ENCODE data around the gene TOMM40.
"Not testable (repeated sequence)": the region's sequence is repeated elsewhere in the genome, so short reads cannot be mapped to it uniquely, and the experiment has no call there.

Gene TOMM40

GRCh38 chr19:44891016-44891882 lies at the start of gene TOMM40:
Gene TOMM40 (plus strand): TSS chr19:44891254. CDS start chr19:44891416, 162 bp downstream.
- no peak for DNase-seq

DNA sequence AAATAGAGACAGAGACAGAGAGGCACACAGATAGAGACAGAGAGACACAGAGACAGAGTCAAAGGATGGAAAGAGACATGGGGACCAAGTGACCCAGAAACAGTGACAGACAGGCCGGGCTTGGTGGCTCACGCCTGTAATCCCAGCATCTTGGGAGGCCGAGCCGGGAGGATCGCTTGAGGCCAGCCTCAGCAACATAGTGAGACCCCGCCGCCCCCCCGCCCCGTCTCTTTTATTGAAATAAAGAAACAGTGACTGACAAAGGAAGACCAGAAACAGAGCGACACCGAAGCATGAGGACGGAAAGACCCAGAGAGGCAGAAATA lies 45.8 kb upstream of the TOMM40 start:
- no peak for DNase-seq

GRCh38 chr19:44845612-44846454 lies 45.2 kb upstream of the TOMM40 start, which contains the start of gene NECTIN2:
Gene NECTIN2 (plus strand): TSS chr19:44846297. CDS start chr19:44846526, 229 bp downstream.
- peak; percentile 100 for DNase-seq

DNA sequence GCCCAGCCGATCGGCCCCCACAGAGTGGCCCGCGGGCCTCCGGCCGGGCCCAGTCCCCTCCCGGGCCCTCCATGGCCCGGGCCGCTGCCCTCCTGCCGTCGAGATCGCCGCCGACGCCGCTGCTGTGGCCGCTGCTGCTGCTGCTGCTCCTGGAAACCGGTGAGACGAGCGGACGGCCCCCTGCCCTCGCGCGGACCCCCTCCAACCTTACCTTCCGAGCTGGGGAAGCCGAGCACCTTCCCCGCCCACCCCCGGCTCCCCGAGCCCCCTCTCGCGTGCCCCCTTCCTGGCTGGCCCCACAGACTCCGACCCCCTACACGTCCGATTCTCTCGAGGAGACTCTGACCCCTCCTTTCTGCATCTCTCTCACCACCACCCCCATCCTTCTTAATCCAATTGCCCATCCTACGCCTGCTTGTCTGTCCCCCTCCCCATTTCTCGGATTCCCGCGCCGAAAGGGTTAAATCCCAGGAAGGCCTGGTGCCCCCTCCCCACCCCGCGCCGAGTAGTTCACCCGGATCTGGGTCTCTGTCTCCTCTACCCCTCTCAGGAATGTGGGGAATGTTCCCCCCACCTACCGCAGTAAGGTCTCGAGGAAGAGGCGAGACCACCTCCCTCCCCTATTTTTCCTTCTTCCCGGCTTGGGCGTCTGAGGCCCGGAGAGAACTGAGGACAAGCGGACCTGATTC lies 44.5 kb upstream of the TOMM40 start:
- peak; percentile 51 for DNase-seq

DNA sequence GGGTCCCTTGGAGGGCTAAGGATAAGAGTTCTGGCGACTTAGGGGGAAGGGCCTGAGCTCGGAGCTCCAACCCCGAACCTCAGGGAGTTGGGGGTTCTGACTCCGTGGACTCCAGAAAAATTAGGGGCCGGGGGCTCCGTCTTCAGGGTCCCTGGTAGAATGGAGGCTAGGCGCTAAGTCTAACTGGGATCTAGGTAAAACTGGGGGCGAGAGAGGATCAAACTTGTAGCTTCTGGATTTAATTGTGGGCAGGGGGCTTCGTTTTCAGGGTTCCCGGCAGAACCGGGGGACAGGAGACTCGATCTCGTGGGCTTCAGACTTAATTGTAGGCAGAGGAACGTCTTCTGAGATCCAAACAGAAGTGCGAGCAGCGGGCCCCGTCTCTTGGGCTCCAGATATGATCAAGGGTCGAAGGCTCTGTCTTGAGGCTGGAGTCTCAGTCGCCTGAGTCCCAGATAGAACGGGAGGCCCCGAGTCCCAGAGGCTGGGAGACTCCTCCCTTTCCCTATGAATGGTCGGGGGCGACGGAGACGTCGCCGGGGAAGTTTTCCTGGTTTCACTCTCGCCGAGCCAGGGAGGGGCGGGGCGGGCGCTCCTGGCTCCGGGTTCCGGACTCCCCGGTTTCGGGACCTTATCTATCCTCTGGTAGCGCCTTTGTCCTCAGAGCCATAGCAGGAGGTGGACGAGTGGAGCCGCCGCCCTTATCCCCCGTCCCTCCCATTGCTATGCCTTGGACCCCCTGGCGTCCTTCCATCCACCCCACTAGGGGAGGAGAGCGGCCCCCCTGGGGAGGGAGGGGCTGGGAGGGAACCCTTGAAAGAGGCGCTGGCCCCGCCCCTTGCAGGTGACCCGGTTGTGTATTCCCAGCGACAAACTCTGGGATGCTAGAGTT lies 43.7 kb upstream of the TOMM40 start:
- DNase-seq, result peak; percentile 78

DNA sequence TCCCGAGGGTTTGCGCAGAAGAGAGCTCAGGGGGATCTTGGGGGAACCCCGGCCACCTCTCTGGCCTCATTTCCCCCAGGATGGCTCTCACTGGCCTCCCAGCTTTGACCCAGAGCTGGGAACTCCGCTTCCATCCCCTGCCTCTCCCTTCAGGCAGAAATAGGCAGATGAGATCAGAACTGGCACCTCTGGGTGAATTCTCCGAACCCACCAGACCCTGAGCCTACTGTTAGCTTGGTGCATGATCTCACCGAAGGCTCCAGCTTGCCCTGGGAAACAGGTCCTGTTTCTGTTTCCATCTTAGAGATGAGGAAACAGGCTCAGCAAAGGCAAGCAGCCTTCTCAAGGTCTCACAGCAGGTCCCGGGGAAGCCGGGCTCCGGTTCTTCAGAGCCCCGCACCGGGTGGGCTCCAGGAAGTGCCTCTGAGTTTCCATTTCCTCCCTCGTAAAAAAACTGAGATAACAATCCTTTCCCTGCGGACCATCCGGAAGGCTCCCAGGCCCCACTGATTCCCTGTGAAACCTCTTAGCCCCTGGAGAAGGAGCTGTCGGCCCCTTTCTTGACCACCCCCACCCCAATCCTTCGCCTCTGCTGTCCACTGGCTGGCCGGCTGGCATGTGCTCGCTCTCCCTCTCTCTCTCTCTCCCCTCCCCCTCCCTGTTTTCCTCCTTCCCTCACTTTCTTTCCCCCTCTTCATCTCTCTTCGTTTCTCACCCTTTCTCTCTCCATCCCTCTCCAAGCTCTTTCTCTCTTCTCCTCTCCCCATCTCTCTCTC lies 42.8 kb upstream of the TOMM40 start:
- DNase-seq, result peak; percentile 53

GRCh38 chr19:44848812-44849447 lies 42.1 kb upstream of the TOMM40 start:
- peak; percentile 42 for DNase-seq

DNA sequence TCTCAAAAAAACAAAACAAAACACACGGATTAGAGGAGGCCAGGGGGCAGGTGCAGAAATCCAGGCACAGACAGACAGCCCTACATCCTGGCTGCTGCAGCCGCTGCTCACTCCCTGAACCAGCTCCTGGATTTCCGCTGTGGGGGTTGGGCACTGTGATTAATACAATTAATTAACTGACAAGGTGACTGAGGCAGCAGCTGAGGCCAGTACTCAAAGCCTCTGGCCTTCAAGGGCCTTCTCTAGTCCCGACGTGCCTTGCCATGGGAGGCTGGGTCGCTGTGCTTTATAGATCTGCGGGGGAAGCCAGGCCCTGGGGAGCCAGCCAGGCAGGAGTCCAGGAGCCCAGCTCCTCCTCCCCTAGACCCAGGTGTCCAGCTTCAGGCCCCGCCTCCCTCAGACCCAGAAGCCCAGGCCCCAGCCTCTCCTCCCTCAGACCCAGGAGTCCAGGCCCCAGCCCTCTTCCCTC lies 40.4 kb upstream of the TOMM40 start:
- no peak for DNase-seq

DNA sequence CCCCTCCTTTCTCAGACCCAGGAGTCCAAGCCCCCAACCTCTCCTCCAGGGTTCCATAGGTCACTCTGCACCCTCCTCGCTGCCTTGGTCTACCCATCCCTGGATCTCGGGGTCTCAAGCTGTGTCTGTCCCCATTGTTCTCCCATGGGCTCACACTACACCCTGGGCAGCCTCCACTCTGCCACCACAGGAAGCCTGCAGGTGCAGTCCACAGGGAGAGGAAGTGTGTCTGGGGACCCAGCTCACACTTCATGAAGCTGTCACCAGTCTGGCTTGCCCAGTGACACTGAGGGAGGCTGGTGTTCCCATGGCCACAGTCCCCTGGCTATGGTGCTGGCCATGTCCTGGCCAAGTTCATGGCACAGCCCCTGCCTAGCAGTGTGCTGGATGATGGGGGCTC lies 39.6 kb upstream of the TOMM40 start:
- DNase-seq, result no peak

DNA sequence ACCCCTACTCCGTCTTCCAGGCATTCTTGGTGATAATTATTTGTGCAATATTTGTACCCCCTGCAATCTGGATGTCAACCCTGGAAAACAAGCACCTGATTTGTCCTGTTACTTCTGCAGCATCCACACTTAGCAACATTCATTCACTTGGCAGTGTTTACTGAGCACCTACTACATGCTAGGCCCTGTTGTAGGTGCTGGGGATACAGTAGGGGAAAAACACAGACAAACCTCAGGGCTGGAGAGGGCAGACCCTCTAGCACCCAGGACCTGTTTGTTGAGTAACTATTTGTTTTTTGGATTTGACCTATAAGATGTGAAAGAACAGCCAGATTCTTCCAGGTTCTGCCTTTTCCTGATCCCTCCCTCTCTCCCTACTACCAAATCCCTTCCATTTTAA lies 35.4 kb upstream of the TOMM40 start:
- DNase-seq, result no peak

DNA sequence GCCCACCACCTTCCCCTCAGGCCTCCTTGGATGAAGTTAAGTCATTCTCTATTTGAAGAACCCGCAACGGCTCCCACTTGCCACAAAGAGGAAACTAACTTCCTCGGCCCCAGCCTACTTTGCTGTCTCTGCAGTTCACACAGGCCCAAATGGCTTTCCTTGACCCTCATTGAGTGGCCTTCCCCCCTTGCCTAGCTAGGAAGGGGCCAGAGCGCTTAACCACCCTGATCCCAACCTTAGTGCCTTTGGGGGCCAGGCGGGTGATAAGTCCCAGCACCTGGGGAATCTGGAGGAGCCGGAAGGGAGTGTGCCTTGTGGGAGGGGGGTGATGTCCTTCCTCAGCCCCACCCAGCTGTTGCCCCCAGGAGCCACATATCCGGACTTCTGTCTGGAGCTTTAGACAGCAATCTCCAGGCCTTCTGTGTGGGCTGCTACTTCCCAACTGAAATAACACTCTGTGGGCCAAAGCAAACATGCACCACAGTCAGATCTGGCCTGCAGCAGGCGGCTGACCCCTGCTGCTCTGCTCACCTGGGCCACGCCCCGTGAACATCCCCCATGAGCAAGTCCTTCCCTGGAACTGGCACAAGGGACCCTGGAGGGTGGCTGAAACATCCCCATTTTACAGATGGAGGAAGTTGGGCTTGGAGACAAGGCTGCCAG lies 34.5 kb upstream of the TOMM40 start:
- DNase-seq, result peak; percentile 47

GRCh38 chr19:44857837-44858236 lies 33.2 kb upstream of the TOMM40 start:
- no peak for DNase-seq

DNA sequence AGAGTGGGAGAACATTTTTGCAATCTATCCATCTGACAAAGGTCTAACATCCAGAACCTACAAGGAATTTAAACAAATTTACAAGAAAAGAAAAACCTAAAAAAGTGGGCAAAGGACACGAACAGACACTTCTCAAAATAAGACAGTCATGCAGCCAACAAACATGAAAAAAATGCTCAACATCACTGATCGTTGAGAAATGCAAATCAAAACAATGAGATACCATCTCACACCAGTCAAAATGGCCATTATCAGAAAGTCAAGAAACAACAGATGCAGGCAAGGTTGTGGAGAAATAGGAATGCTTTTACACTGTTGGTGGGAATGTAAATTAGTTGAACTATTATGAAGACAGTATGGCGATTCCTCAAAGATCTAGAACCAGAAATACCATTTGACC lies 29.5 kb upstream of the TOMM40 start:
- DNase-seq, result not testable (repeated sequence)

DNA sequence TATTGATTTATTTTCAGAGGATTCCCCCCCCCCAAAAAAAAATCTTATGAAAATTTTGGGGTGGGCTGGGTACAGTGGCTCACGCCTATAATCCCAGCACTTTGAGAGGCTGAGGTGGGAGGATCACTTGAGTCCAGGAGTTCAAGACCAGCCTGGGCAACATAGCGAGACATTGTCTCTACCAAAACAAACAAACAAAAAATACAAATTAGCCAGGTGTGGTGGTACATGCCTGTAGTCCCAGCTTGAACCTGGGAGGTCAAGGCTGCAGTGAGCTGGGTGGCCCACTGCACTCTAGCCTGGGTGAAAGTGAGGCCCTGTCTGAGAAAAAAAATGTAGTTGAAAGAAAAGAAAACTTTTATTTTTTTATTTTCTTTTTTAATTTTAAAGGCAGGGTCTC lies 27.1 kb upstream of the TOMM40 start:
- no peak for DNase-seq

DNA sequence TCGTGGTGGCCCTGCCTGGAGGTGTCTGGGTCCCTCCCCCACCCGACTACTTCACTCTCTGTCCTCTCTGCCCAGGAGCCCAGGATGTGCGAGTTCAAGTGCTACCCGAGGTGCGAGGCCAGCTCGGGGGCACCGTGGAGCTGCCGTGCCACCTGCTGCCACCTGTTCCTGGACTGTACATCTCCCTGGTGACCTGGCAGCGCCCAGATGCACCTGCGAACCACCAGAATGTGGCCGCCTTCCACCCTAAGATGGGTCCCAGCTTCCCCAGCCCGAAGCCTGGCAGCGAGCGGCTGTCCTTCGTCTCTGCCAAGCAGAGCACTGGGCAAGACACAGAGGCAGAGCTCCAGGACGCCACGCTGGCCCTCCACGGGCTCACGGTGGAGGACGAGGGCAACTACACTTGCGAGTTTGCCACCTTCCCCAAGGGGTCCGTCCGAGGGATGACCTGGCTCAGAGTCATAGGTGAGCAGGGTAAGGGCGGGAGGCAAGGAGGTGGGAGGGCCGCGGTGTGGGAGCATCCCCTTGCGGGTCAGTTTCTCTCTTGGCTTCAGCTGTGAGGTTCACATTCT lies 25.8 kb upstream of the TOMM40 start:
- DNase-seq, result no peak

GRCh38 chr19:44866664-44867063 lies 24.4 kb upstream of the TOMM40 start:
- peak; percentile 28 for DNase-seq

- DNase-seq, result no peak
Observed at GRCh38 chr19:44867578-44867977, 23.5 kb upstream of the TOMM40 start.

- peak; percentile 34 for DNase-seq
Observed at GRCh38 chr19:44869733-44870470, 21.2 kb upstream of the TOMM40 start.

DNA sequence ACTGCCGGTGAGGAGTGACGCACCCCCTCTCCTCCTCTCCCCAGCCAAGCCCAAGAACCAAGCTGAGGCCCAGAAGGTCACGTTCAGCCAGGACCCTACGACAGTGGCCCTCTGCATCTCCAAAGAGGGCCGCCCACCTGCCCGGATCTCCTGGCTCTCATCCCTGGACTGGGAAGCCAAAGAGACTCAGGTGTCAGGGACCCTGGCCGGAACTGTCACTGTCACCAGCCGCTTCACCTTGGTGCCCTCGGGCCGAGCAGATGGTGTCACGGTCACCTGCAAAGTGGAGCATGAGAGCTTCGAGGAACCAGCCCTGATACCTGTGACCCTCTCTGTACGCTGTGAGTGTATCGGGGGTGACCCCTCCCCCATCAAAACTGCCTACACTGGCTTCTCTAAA lies 19.2 kb upstream of the TOMM40 start:
- no peak for DNase-seq

All from OCI-M1 (cell line).